ENCODE data around the gene AFMID.
A peak's percentile ranks its signal among the peaks of the same experiment; 100 is the strongest.

AFMID gene

DNA sequence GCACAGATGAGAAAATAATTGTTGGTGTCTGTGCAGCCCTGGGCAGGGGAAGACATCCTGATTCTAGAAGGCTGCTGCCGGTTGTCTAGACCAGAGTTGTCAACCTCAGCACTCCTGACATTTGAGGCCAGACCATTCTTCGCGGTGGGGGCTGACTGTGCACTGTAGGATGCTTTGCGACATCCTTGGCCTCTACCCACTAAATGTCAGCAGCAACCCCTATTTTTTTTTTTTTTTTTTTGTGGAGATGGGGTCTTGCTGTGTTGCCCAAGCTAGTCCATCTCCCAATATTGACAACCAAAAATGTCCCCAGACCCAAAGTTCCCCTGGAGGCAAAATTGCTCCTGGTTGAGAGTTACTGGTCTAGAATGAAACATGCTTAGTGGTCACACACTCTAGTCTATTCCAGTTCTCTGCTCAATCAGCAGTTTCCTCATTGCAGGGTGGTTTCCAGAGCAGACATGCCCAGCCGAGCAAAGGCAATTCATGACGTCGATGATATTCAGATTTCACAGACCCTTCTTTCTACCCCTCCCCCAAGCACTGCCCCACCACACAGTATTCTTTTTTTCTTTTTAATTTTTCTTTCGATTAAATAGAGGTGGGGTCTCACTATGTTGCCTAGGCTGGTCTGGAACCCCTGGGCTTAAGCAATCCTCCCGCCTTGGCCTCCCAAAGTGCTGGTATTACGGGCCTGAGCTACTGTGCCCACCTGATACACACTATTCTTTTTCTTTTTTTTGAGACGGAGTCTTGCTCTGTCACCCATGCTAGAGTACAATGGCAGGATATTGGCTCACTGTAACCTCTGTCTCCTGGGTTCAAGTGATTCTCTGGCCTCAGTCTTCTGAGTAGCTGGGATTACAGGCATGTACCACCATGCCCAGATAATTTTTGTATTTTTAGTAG lies 32.0 kb upstream of the AFMID start:
- DNase-seq = no peak

DNA sequence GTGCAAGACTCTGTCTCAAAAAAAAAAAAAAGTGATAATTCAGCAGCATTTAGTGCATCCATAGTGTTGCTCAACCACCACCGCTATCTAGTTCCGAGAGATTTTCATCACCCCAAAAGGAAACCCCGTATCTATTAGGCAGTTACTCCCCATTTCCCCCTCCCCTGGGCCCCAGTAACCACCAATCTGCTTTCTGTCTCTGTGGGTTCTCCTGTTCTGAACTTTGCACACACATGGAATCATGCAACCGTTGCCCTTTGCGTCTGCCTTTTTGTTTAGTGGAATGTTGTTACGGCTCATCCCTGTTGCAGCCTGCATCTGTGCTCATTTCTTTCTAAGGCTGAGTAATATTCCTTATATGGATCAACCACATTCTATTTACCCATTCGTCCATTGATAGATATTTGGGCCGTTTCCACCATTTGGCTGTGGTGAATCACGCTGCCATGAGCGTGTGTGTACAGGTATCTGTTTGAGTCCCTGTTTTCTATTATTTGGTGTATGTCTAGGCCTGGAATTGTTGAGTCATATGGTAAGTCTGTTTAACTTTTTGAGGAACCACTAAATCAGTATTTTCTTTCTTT lies 27.5 kb upstream of the AFMID start:
- DNase-seq = peak; percentile 43 to 52

DNA sequence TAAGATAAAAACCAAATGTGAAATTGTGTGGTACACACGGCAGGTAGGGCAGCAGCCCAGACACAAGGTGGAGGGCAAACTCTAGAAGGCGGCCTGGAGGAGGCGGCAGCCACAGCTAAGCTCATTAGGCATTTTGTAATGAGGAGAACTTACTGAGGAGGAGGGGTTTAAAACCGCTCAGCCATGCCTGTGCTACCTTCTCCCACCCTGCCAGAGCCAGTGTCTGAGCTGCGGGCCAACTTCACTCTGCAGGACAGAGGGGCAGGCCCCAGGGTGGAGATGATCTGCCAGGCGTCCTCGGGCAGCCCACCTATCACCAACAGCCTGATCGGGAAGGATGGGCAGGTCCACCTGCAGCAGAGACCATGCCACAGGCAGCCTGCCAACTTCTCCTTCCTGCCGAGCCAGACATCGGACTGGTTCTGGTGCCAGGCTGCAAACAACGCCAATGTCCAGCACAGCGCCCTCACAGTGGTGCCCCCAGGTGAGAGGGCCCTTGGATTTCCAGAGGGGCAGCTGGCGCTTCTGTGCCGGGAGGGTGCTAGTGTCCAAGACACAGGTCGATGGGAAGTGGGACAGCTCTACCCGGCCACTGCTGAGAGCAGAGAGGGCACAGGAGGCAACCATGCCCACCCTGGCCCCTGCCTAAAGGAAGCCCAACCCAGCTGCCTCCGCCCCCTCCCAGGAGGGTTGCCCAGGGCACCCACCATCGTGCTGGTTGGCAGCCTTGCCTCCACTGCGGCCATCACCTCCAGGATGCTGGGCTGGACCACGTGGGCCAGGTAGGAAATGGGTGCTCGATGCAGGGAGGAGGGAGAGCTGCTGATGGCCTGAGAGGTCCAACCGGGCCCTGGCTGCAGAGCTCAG lies 23.0 kb upstream of the AFMID start:
- DNase-seq = no peak

DNA sequence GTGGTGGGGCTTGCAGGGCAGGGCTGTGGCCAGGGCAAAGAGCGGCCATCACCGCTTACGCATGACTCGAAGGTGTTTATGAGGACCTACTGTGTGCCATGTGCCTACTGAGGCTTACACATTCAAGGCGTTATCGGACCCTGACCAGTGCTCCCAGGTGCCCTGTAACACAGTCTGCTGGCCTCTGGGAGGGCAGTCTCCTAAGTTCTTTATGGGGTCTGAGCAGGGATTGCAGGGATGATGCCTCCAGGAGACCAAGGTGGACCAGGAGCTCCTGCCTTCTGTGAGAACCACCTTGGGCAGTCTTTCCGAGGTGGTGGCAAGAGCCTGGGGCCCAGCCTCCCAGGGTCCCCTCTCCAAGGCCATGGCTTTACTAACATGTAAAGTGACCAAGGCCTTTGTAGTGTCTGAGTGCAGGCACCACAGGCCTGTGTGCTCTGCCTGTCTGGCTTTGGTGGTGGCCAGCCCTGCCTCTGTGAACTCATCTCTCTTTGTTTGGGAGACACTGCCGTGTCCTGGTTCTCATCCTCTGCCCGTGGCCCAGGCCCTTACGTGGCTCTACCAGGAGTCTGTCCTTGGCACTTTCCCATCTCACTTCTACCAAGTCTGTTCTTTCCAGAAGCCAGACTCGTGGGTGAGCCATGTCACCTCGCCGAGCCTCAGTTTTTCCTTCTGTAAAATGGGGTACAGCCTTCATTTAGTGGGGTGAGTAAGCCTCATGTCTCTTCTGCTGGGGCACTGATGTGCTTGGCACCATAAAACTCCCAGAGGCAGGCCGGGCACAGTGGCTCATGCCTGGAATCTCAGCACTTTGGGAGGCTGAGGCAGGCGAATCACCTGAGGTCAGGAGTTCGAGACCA lies 22.2 kb upstream of the AFMID start:
- no peak for DNase-seq

DNA sequence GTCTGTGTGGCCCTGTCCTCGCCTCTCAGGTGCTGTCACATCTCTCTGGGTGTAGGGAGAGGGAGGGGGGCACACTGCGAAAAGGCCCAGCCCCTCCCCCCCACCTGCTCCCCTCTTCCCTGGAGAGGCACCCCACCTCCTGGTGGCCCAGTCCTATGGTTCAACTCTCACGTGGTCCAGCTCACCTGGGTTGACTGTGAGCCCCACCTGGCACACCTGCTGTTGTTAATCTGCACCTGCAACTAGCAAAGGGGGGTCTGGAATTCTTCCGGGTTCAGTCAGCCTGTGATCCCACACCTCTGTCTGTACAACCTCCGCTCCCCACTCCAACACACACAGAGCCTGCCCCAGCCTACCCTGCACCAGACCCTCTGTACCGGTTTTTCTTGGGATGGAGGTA lies 20.7 kb upstream of the AFMID start:
- no peak for DNase-seq

DNA sequence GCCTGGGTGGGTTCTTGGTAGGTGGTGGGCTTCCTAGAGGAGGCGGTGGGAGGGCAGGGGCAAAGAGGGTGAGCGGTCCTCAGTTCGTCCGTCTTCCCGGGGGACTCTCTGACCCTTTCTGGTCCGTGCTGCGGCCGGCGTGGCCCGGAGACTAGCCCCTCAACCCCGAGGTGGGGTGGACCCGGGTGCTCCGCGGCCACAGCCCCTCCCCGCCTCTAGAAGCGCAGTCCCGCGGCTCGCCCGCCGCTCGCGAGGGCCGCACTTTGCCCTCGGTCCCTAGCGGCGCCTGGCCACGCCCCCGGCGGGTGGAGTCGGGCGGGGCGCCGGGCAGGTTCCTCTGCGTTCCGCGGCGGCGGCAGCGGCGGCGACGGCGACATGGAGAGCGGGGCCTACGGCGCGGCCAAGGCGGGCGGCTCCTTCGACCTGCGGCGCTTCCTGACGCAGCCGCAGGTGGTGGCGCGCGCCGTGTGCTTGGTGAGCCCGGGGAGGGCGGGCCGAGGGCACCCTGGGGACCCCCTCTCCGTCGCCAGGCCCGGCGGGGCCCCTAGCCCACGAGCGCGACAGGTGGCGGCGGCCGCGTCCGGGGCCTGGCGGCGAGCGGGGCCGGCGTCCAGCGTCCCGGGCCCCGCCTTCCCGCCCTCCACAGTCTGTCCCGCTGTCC lies 18.8 kb upstream of the AFMID start, which contains the start of gene SYNGR2:
Gene SYNGR2, plus strand, starts transcription at position 340 of the 661 bp plus-strand sequence. Its CDS starts 36 bp downstream, at position 376.
- peak; percentile 91 to 93 for DNase-seq

DNA sequence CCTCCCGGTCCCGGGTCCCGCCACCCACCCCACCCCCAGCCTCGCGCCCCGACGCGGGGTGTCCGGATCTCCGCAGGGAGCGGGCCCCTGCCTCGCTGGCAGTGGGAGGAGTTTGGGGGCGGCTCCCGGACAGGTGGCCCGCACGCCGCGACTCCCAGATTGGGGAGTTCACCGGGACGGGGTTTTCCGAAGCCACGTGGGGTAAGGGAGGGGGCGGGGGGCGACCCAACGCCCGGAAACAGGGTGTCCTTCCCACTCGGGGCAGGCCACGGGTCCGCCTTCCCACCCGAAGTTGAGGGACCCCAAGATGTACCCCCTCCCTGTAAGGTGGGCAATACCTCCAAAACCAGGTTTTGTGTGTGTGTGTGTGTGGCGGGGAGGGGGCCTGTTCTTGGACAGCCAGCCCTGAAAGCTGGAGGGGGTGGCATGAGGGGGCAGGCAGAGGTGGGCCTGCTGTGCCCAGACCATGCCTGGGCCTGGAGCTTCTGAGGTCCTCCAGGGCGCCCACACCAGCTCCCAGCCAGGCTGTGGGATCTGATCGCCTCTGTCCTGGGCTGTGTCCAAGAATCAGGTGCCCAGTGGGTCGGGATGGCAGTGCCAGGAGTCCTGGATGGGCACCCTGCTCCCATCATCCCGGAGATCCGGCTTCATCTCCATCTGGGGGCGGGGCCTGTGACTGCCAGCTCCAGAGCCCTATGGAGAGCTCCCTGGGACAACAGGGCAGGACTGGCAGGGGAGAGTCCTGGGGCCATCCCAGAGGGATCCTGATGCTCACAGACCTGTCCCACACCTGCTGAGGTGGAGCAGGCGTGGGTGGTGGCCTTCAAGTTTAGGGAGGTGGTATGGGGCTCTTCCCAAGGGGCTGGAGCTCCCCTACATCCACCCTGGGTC lies 18.0 kb upstream of the AFMID start:
- DNase-seq = peak; percentile 72 to 76

DNA sequence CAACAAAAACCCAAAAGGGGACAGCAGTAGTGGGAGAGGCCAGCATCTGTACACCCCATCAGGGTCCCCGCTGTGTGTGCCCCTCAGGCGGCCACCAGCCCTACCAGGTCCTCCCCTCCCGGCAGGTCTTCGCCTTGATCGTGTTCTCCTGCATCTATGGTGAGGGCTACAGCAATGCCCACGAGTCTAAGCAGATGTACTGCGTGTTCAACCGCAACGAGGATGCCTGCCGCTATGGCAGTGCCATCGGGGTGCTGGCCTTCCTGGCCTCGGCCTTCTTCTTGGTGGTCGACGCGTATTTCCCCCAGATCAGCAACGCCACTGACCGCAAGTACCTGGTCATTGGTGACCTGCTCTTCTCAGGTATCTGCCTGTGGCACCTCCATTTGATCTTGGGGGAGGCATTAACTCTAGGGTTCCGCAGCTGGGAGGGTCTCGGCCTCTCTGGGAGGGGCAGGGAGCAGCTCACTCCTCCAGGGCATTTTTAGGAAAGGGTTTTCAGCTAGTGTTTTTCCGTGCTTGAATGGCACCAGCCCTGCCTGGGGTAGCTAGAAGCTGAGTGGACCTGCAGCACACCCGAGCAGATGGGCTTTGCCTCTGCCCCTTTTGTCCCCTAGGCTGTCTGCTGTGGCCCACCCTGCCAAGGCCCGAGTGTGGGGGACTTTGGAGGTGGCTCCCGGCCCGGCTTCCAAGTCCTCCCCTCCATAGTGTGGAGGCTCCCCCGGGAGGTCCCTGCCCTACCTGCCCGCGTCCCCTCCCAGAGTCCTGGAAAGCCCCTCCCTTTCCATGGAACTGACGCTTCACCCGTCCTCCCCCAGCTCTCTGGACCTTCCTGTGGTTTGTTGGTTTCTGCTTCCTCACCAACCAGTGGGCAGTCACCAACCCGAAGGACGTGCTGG lies 16.2 kb upstream of the AFMID start:
- peak; percentile 42 to 49 for DNase-seq

DNA sequence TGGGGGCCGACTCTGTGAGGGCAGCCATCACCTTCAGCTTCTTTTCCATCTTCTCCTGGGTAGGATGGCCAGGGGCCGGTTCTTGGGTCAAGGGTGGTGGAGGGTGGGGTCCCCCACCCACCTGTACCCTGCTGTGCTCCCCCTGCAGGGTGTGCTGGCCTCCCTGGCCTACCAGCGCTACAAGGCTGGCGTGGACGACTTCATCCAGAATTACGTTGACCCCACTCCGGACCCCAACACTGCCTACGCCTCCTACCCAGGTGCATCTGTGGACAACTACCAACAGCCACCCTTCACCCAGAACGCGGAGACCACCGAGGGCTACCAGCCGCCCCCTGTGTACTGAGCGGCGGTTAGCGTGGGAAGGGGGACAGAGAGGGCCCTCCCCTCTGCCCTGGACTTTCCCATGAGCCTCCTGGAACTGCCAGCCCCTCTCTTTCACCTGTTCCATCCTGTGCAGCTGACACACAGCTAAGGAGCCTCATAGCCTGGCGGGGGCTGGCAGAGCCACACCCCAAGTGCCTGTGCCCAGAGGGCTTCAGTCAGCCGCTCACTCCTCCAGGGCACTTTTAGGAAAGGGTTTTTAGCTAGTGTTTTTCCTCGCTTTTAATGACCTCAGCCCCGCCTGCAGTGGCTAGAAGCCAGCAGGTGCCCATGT lies 15.4 kb upstream of the AFMID start:
- peak; percentile 41 to 45 for DNase-seq

DNA sequence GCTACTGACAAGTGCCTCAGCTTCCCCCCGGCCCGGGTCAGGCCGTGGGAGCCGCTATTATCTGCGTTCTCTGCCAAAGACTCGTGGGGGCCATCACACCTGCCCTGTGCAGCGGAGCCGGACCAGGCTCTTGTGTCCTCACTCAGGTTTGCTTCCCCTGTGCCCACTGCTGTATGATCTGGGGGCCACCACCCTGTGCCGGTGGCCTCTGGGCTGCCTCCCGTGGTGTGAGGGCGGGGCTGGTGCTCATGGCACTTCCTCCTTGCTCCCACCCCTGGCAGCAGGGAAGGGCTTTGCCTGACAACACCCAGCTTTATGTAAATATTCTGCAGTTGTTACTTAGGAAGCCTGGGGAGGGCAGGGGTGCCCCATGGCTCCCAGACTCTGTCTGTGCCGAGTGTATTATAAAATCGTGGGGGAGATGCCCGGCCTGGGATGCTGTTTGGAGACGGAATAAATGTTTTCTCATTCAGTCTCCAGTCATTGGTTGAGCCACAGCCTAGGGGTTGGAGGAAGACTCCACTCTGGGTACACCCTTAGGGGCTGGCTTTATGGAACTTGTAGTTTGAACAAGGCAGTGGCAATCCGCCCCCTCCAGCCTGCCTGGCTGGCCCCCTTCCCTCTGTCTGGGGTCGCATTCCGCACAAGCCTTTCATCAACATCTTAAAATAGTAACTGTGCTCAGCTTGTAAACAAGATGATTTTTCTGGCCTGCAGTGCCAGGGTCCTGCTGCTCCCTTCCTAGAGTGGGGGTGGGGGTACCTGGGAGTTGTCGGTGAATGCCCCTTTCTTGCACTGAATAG lies 14.7 kb upstream of the AFMID start:
- peak; percentile 32 to 52 for DNase-seq

DNA sequence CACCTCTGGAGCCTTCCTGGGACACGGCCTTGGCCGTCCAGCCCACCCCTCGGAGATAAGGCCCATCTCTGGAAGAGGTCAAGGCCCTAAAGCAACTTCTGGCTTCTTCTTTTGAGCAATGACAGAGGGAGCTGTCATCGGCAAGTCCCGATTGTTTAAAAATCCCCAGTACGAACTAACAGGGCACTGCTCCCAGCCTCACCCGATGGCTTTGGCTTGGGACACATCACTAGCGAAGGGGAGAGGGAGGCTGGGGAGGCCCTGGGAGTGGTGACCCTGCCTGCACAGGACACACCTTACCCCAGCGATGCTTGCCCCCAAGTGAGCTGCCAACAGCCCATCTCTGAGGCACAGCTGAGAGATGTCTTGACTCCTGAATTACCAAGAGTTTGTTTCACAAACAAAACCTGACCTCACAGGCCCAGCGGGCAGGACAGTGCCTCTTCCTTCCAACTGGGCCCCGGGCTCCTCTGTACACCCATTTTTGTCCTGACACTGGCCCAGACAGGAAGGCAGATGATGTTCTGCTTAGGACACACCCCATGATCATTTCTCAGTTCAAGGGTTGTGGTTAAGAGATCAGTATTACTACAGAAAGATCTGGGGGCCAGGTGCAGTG lies 14.0 kb upstream of the AFMID start:
- peak; percentile 43 for DNase-seq

DNA sequence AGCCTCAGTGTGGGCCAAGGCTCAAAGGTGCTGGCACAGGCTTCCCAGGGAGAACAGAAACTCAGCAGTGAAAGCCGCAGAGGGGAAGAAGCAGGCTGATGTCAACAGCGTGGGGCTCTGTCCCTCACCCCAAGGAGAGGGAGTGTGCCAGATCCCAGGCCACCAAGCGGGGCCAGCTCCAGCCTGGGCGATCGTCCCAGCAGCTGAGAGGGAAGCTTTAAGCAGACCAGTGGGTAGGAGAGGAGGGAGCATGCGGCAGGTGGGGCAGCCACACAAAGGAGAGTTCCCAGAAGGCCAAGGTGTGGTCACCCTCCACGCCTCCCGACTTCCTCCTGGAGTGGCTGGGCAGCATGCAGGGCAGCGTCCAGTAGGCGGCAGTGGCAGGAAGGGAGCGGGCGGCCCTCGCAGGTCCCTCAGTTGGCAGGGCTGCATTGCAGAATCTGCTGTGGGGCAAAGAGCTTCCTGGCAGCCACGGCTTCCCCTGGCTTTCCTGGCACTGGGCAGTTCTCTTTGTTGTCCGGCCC lies 12.8 kb upstream of the AFMID start:
- no peak for DNase-seq

DNA sequence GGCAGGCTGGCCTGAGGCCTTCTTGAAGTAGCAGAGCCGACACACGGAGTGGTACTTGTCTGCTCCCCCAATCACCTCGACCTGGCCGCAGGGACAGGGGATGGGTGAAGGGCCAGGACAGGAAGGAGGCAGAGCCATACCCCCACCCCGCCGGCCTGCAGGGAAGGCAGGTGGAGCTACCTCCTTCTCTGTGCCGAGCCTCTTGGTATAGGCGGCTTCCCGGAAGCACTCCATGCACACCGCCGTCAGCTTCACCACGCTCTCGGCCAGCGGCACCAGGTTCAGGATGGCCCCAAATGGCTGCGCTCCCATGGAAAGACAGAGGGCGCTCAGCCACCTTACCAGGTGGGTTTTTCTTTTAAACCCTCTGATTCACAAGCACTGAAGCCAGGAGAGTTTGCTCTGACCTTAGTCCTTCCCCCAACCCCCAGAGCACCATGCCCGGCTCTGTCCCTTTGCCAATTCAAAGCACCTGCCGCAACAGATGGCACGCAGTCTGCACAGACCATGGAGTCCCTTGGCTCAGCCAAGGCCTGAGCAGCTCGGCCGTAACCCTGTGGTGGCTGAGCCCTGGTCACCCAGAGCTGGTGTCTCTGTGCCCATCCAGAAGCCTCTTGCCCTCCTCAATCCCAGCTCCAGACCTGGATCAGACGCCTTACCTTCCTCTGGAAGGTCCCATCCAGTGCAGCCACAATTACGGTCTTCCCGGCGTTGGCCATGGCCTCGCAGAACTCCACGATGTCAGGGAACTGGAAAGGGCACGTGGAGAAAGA lies 12.1 kb upstream of the AFMID start:
- peak in 1 of 2 experiments; percentile 26 for DNase-seq

DNA sequence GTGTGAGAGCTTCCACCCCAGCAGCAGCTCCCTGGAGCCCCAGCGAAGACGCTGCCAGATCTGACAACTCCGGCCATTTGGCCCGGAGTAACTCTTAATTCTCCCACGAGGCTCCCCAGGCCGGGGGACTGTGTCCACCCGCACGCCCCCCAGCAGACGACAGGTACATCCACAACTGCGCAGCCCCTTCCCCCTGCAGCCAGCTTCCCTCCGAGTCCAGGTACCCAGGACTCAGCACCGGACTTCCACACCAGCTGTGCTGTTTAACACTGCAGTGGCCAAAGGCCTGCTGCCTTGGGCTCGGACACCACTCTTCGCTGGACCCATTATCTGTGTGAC lies 11.6 kb upstream of the AFMID start:
- no peak for DNase-seq

DNA sequence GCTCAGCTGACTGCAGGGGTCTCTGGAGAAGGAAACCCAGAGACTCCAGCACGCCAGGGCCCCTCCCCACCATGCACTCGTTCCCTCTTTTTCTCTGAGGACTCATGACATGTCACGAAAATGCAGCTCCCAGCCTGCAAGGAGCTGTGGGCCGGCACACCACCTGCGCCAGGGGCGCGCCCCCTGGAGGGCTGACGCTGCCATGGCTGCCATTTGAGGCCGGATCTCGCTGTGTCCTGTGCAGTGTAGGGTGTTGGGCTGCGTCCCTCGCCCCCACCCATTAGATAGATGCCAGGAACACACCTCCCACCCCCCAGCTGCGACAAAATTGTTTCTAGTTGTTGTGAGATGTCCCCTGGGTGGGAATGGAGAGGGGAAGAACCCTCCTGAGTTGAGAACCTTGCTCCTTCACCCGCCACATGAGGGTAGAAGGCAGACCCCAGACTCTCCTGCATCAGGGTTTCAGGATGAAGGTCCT lies 10.6 kb upstream of the AFMID start:
- peak; percentile 85 to 87 for DNase-seq

DNA sequence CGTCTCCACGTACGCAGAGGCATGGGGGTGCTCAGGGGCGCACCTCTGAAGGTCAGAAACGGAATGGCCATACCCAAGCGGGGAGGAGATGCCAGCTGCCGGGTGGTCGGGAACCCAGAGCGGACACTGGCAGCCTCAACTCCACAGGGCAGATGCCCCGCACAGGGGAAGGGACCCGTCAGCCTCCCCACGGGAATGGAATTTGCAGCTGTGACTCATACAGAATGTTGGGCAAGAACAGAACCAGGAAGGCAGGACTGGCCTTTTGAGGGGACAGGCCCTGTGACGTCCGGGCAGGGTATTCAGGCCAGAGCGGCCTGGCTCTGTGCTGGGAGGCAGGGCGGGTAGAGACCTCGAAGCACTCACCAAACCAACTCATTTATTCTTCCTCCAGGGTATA lies 7.8 kb upstream of the AFMID start:
- no peak for DNase-seq

DNA sequence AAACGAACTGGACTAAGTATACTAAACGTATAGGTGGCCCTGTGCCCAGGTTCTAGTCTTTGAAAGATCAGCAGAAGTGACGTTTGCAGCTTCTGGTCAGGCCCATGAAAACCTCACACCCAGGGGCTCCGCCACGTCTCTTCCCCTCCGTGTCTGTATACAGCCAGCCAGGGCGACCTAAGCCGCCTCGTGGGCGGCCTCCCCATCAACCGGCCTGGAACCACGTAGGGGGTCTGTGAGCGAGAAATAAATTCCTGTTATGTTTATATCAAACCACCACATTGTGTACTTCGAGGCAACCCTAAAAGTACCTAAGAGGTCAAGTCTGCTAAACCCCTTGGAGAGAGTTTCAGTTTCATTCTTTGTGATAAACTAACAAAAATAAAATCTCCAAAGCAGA lies 7.1 kb upstream of the AFMID start:
- DNase-seq = no peak

All from activated T-cell treated with anti-CD3 and anti-CD28 coated beads, Interleukin-2, amount 50 U/mL, for 48 hours (primary cell).